Body of pancreas (tissue), 4 donors: ENCODE measurements around the gene CSNK1E.

Source experiments
- CTCF ChIP-seq, 7 experiments: fragments of 450-650 bp in 4 of 7; fragments of 200-600 bp in 3 of 7; sonication (generic) in 3 of 7; IDR thresholded peaks; one replicate each; pipeline ENCODE4 v1.5.1; 2016 to 2019; ENCODE audit warnings: antibody characterized with exemption in 7 of 7
- POLR2A ChIP-seq, 3 donors: fragments of 450-650 bp; IDR thresholded peaks; one replicate each; pipeline ENCODE4 v1.6.1; 2016; ENCODE audit warnings: antibody characterized with exemption in 3 of 3, mild to moderate bottlenecking in 2 of 3

DNA sequence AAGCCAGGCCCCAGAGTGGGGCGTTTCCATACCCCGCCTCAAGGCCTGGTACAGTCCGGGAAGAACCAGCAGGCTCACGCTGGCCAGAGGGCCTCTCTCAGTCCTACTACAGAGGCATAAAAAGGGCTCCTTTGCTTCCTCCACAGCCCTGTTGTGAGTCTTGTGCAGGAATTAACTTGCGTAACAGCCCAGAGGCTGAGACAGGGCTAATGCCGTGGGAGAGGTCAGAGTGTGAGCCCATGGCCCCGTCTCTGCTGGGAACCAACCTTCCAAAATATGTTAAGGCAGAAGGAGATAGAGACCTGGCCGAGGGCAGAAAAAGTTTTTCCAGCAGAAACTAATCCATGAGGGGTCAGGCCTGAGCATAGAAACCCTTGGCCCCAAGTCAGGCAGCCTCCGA, 24.5 kb downstream of the CSNK1E start:
- TF ChIP-seq CTCF (IDR thresholded peaks at IDR 0.05): no peak
- TF ChIP-seq POLR2A (IDR thresholded peaks at IDR 0.05): no peak
